Hepatocyte (in vitro differentiated cells): Measurements from ENCODE around the gene PLGRKT. TPM values are rescaled to one million over a fixed set of nuclear protein-coding genes. Genes with fewer than 3 reads are reported as not detected.

Source experiments
- DNase-seq: peaks from one replicate; pipeline ENCODE4 v3.0.0-alpha.2; 2016; ENCODE audit warnings: low spot score
- H2AFZ ChIP-seq: fragments of 200-600 bp; sonication (generic); 2 replicates; pipeline ENCODE4 v1.6.0; 2016; ENCODE audit warnings: antibody characterized with exemption, mild to moderate bottlenecking
- H3K27ac ChIP-seq: fragments of 200-600 bp; sonication (generic); 2 replicates; pipeline ENCODE4 v1.5.1; 2016; ENCODE audit warnings: mild to moderate bottlenecking
- H3K27me3 ChIP-seq: fragments of 200-600 bp; sonication (generic); 2 replicates; pipeline ENCODE4 v1.6.1; 2016
- H3K36me3 ChIP-seq: fragments of 200-600 bp; sonication (generic); replicated peaks from 2 replicates; pipeline ENCODE4 v1.5.1; 2016; ENCODE audit warnings: low read depth; ENCODE audit not compliant: insufficient read depth
- H3K4me1 ChIP-seq: fragments of 200-600 bp; sonication (generic); 2 replicates; pipeline ENCODE4 v1.5.1; 2016; ENCODE audit warnings: mild to moderate bottlenecking, moderate library complexity; ENCODE audit not compliant: insufficient read depth
- H3K4me2 ChIP-seq: fragments of 200-600 bp; sonication (generic); 2 replicates; pipeline ENCODE4 v1.6.0; 2016
- H3K4me3 ChIP-seq: fragments of 200-600 bp; sonication (generic); 2 replicates; pipeline ENCODE4 v1.5.1; 2016; ENCODE audit warnings: mild to moderate bottlenecking
- H3K79me2 ChIP-seq: fragments of 200-600 bp; sonication (generic); 2 replicates; pipeline ENCODE4 v1.6.0; 2017; ENCODE audit warnings: mild to moderate bottlenecking
- H3K9me2 ChIP-seq: fragments of 200-600 bp; sonication (generic); replicated peaks from 2 replicates; pipeline ENCODE4 v1.6.0; 2017; ENCODE audit warnings: mild to moderate bottlenecking; ENCODE audit not compliant: insufficient read depth
- H3K9me3 ChIP-seq: fragments of 200-600 bp; sonication (generic); 2 replicates; pipeline ENCODE4 v1.5.1; 2016; ENCODE audit warnings: low read depth, mild to moderate bottlenecking
- H4K20me1 ChIP-seq: fragments of 200-600 bp; sonication (generic); 2 replicates; pipeline ENCODE4 v1.6.0; 2016; ENCODE audit warnings: mild to moderate bottlenecking; ENCODE audit not compliant: insufficient read depth, poor library complexity, severe bottlenecking
- EZH2 ChIP-seq: fragments of 200-600 bp; sonication (generic); IDR thresholded peaks from 2 replicates; pipeline ENCODE4 v1.6.1; 2016; ENCODE audit warnings: antibody characterized with exemption, mild to moderate bottlenecking, borderline replicate concordance
- EZH2phosphoT487 ChIP-seq: fragments of 200-600 bp; sonication (generic); IDR thresholded peaks from one replicate; pipeline ENCODE4 v1.6.1; 2018; ENCODE audit warnings: antibody characterized with exemption, mild to moderate bottlenecking, low read depth, moderate library complexity; ENCODE audit not compliant: unreplicated experiment, severe bottlenecking
- WGBS: methylation state at CpG from one replicate; pipeline ENCODE4 v1.1.6; 2016; ENCODE audit warnings: low lambda C conversion rate; ENCODE audit errors: missing lambda C conversion rate; 5-methylcytosine and 5-hydroxymethylcytosine counted together
- polyA plus RNA-seq: library from polyadenylated mRNA; unstranded; fragments of >200 nt; fragmentation: Nextera tagmentation; extraction: Ambion mirVana; gene quantifications from 2 replicates; pipeline ENCODE4 v1.2.1, GENCODE V29; 2016
- total RNA-seq: library from RNA; depleted of rRNA; stranded (reverse); fragments of >200 nt; gene quantifications from 2 replicates; pipeline ENCODE4 v1.2.3, GENCODE V29; 2014
- TF ChIP-seq, protein P1 (sequence below): fragments of 200-600 bp; sonication (generic); IDR thresholded peaks from 2 replicates; pipeline ENCODE4 v1.5.1; 2016; ENCODE audit warnings: antibody characterized with exemption, mild to moderate bottlenecking; ENCODE audit not compliant: poor library complexity

PLGRKT gene
- total and polyA plus RNA-seq, 2 experiments from 2014 or later = 13.6 to 18.0 TPM

DNA sequence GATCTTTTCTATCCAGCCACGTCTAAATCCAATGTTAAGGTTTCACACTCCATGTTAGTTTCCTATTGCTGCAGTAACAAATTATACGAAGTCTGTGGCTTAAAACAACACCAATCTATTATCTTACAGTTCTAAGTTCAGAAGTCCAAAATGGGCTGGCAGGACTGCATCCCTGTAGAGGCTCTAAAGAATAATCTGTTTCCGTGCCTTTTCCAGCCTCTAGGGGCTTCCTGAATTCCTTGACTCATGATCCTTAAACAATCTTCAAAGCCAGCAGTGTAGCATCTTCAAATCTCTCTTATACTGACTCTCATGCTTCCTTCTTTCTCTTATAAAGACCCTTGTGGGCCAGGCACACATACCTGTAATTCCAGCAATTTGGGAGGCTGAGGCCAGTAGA lies 6.8 kb downstream of the PLGRKT start:
- Histone ChIP-seq H3K27ac (no peak overlapping the region), H3K4me3 (no peak overlapping the region), H3K36me3 (no peaks in the 10 kb centered on the region), H3K4me1 (no peaks in the 10 kb centered on the region), H3K9me3 (no peaks in the 10 kb centered on the region), H2AFZ (no peak overlapping the region), H3K79me2 (no peaks in the 10 kb centered on the region), H3K27me3 (no peaks in the 10 kb centered on the region), H4K20me1 (no peaks in the 10 kb centered on the region), H3K4me2 (no peak overlapping the region), H3K9me2 (no peaks in the 10 kb centered on the region)
- TF ChIP-seq, protein P1, sequence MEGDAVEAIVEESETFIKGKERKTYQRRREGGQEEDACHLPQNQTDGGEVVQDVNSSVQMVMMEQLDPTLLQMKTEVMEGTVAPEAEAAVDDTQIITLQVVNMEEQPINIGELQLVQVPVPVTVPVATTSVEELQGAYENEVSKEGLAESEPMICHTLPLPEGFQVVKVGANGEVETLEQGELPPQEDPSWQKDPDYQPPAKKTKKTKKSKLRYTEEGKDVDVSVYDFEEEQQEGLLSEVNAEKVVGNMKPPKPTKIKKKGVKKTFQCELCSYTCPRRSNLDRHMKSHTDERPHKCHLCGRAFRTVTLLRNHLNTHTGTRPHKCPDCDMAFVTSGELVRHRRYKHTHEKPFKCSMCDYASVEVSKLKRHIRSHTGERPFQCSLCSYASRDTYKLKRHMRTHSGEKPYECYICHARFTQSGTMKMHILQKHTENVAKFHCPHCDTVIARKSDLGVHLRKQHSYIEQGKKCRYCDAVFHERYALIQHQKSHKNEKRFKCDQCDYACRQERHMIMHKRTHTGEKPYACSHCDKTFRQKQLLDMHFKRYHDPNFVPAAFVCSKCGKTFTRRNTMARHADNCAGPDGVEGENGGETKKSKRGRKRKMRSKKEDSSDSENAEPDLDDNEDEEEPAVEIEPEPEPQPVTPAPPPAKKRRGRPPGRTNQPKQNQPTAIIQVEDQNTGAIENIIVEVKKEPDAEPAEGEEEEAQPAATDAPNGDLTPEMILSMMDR = no peak
- TF ChIP-seq EZH2 (no peak), EZH2phosphoT487 (no peak)
- 74% methylated on average over 3 of the region's 3 CpGs for WGBS
- no peak for DNase-seq

DNA sequence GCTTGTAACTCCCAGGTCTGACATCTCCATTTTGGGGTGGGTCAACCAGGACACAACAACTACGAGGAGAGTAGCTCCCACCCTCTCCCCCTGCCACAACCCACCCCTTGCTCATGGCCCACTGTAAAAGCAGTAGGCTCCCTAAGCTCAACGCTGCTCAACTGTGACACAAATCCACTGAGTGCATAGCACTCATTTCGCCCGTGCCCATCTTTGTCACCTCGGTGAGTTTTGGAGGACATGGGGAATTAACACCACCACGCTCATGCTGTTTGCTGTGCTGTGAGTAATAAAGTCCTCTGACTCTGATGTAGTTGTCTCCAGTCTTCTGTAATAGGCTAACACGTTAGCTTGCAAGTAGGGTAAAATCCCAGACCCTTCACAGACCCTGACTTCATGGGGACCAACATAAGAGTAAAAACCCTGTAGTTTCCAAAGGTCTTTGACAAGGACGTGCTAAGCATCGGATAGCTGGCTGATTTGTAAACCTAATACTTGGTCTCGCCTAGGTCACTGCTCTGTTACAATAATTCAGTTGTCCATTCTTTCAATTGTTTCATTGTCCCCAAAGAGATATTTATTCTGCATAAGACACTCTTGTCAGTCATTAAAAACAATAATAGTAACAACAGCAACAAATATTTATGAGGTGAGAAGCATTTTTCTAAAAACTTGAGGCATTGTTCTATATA lies 7.7 kb downstream of the PLGRKT start:
- Histone ChIP-seq H2AFZ (no peak overlapping the region), H3K4me3 (no peak overlapping the region), H3K36me3 (no peaks in the 10 kb centered on the region), H3K27me3 (no peaks in the 10 kb centered on the region), H3K27ac (no peak overlapping the region), H3K9me2 (no peaks in the 10 kb centered on the region), H3K79me2 (no peaks in the 10 kb centered on the region), H3K4me1 (no peaks in the 10 kb centered on the region), H3K4me2 (no peak overlapping the region), H4K20me1 (no peaks in the 10 kb centered on the region), H3K9me3 (no peaks in the 10 kb centered on the region)
- 98% methylated on average over 10 of the region's 10 CpGs for WGBS
- TF ChIP-seq, protein P1 = no peak
- TF ChIP-seq EZH2 (no peak), EZH2phosphoT487 (no peak)
- no peak for DNase-seq

DNA sequence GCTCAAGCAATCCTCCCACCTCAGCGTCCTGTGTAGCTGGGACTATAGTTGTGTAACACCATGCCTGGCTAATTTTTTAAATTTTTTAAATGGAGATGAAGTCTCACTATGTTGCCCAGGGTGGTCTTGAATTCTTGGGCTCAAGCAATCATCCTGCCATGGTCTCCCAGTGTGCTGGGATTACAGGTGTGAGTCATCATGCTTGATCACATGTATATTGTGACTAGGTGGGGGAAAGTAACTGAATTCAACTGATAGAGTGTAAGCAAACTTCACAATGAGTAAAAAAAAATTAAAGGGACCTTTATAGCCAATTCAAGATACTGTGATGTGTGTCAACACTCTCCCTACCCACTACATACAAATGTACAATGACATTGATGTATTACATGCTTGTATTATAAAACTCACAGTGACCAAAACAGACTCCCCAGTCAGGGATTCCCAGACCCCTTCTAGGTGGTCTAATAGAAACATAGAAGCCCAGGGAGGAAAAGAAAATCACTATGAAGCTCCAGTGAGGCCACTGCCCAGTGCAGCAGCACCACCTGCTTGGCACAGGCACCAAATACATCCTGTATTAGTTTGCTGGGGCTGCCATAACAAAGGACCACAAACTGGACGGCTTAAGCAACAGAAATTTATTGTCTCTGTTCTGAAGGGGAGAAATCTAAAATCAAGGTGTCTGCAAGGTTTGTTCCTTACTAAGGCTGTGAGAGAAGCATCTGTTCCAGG lies 8.8 kb downstream of the PLGRKT start:
- no peaks in the 10 kb centered on the region for H4K20me1 ChIP-seq
- no peaks in the 10 kb centered on the region for H3K36me3 ChIP-seq
- no peaks in the 10 kb centered on the region for H3K27me3 ChIP-seq
- H3K9me3 ChIP-seq = no peaks in the 10 kb centered on the region
- H3K79me2 ChIP-seq = no peaks in the 10 kb centered on the region
- no peak overlapping the region for H3K4me2 ChIP-seq
- DNase-seq = no peak
- H2AFZ ChIP-seq = no peak overlapping the region
- H3K9me2 ChIP-seq = no peaks in the 10 kb centered on the region
- no peak overlapping the region for H3K27ac ChIP-seq
- no peak for TF ChIP-seq EZH2
- no peak for TF ChIP-seq EZH2phosphoT487
- TF ChIP-seq, protein P1 = no peak
- no peak overlapping the region for H3K4me3 ChIP-seq
- no peaks in the 10 kb centered on the region for H3K4me1 ChIP-seq
- 85% methylated on average over 2 of the region's 2 CpGs for WGBS
